HG03342 (cell line): Measurements from ENCODE around the gene SLC16A12.
"Not testable (repeated sequence)": the region's sequence is repeated elsewhere in the genome, so short reads cannot be mapped to it uniquely, and the experiment has no call there.

Experiments
- ATAC-seq: cut with Tn5 transposase; IDR thresholded peaks from one replicate; pipeline ENCODE4 v1.9.1; 2021; ENCODE audit warnings: mild to moderate bottlenecking, moderate library complexity; ENCODE audit not compliant: unreplicated experiment

Gene SLC16A12

GRCh38 chr10:89426230-89426868 is 109.0 kb downstream of the SLC16A12 start:
- ATAC-seq, result peak; percentile 54

DNA sequence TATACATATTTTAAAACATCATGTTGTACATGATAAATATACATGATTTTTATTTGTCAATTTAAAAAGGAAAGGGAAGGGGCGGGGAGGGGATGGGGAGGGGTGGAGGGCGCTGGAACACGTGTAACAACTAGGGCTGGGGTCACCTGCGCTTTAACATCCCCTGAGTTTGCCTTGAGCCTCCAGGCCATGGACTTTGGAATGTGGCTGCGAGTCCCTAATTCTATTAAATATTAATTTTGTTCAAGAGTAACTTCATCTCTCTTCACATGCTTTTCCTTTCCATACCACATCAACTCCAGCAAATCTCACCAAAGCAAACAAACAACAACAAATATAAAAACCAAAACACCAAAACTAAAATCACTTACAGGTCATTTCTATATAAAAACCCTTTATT is 110.4 kb downstream of the SLC16A12 start:
- no peak for ATAC-seq

GRCh38 chr10:89421018-89421476 is 114.3 kb downstream of the SLC16A12 start:
- no peak for ATAC-seq

GRCh38 chr10:89419548-89419947 is 115.8 kb downstream of the SLC16A12 start:
- no peak for ATAC-seq

GRCh38 chr10:89416465-89416864 is 118.9 kb downstream of the SLC16A12 start:
- ATAC-seq, result no peak

GRCh38 chr10:89414879-89415821 is 120.2 kb downstream of the SLC16A12 start:
- ATAC-seq, result peak; percentile 32

GRCh38 chr10:89414146-89414878 is 121.1 kb downstream of the SLC16A12 start, which contains the start of gene IFIT5:
TSS of gene IFIT5 (plus strand) at chr10:89414568. CDS start at chr10:89414799, 231 bp downstream.
- ATAC-seq, result peak; percentile 80

- no peak for ATAC-seq
Measured at GRCh38 chr10:89413398-89413912, 121.9 kb downstream of the SLC16A12 start.

DNA sequence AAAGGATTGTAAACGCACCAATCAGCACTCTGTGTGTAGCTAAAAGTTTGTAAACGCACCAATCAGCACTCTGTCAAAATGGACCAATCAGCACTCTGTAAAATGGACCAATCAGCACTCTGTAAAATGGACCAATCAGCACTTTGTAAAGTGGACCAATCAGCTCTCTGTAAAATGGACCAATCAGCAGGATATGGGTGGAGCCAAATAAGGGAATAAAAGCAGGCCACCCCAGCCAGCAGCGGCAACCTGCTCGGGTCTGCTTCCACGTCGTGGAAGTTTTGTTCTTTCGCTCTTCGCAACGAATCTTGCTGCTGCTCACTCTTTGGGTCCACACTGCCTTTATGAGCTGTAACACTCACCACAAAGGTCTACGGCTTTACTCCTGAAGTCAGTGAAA is 123.1 kb downstream of the SLC16A12 start:
- not testable (repeated sequence) for ATAC-seq

- not testable (repeated sequence) for ATAC-seq
Measured at GRCh38 chr10:89411135-89411534, 124.3 kb downstream of the SLC16A12 start.

GRCh38 chr10:89410551-89410950 is 124.8 kb downstream of the SLC16A12 start:
- ATAC-seq, result not testable (repeated sequence)

- not testable (repeated sequence) for ATAC-seq
Measured at GRCh38 chr10:89409282-89409681, 126.1 kb downstream of the SLC16A12 start.

DNA sequence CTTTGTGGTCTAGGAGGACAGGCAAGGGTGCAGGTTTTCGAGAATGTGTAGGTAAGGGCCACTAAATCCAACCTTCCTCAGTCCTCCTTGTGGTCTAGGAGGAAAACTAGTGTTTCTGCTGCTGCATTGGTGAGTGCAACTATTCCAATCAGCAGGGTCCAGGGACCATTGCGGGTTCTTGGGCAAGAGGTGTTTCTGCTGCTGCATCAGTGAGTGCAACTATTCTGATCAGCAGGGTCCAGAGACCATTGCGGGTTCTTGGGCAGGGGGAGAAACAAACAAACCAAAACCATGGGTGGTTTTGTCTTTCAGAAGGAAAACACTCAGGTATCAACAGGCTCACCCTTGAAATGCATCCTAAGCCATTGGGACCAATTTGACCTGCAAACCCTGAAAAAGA is 127.6 kb downstream of the SLC16A12 start:
- not testable (repeated sequence) for ATAC-seq

DNA sequence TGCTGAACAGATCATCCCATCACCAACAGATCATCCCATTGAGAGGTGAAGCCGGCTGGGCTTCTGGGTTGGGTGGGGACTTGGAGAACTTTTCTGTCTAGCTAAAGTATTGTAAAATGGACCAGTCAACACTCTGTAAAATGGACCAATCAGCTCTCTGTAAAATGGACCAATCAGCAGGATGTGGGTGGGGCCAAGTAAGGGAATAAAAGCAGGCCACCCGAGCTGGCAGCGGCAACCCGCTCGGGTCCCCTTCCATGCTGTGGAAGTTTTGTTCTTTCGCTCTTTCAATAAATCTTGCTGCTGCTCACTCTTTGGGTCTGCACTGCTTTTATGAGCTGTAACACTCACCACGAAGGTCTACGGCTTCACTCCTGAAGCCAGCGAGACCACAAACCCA is 129.2 kb downstream of the SLC16A12 start:
- not testable (repeated sequence) for ATAC-seq

- no peak for ATAC-seq
Measured at GRCh38 chr10:89404104-89405047, 131.0 kb downstream of the SLC16A12 start.

GRCh38 chr10:89403043-89403442 is 132.4 kb downstream of the SLC16A12 start:
- ATAC-seq, result no peak

- ATAC-seq, result no peak
Measured at GRCh38 chr10:89399956-89400355, 135.4 kb downstream of the SLC16A12 start.

DNA sequence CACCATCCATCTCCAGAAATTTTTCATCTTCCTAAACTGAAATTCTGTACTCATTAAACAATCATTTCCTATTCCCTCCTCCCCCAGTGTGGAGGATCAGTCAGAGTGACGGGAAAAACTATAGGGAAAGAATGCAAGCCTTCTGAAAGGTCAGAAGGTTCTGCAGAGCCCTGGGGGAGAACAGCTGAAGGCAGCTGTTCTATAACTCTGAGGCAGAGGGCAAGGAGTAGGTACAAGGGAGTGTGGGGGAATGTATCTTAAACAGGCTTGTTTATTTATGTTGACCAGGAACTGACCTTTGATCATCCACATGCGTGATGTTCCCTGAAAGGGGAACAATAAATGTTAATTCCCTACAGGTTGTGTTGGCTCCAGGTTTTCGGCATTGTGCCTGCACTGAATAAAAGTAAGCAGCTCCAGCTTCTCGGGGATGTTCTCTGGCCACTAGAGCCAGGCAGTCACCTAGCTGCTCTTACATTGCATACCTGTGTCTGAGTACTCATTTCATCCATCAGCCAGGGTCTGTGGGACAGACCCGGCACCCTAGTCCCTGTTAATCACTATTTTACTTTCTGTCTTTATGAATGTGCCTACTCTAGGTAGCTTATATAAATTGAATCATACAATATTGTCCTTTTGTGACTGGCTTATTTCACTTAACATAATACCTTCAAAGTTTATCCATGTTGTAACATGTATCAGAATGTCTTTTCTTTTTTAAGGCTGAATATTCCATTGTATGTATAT is 137.2 kb downstream of the SLC16A12 start:
- ATAC-seq, result no peak

GRCh38 chr10:89395141-89395540 is 140.3 kb downstream of the SLC16A12 start:
- no peak for ATAC-seq
